Brain pericyte (primary cell): ENCODE results near the gene NGFR.

ENCODE experiments used
- DNase-seq: peaks from one replicate; pipeline ENCODE4 v3.0.0-alpha.2; 2012; ENCODE audit warnings: low read depth, low spot score

The NGFR gene

GRCh38 chr17:49515196-49515770 lies 20.2 kb downstream of the NGFR start:
- peak; percentile 98 for DNase-seq

- DNase-seq: no peak
Observed at GRCh38 chr17:49516180-49516579, 21.1 kb downstream of the NGFR start.

GRCh38 chr17:49518346-49519078 lies 23.4 kb downstream of the NGFR start:
- no peak for DNase-seq

- DNase-seq: no peak
Observed at GRCh38 chr17:49519781-49520180, 24.7 kb downstream of the NGFR start.

- DNase-seq: no peak
Observed at GRCh38 chr17:49520386-49521087, 25.4 kb downstream of the NGFR start.

GRCh38 chr17:49521088-49521450 lies 26.0 kb downstream of the NGFR start:
- no peak for DNase-seq

- no peak for DNase-seq
Observed at GRCh38 chr17:49521471-49522356, 26.6 kb downstream of the NGFR start.

- DNase-seq: no peak
Observed at GRCh38 chr17:49522357-49522890, 27.3 kb downstream of the NGFR start.

- no peak for DNase-seq
Observed at GRCh38 chr17:49523196-49523595, 28.1 kb downstream of the NGFR start.

- DNase-seq: no peak
Observed at GRCh38 chr17:49523706-49524472, 28.8 kb downstream of the NGFR start.

- no peak for DNase-seq
Observed at GRCh38 chr17:49524473-49525359, 29.6 kb downstream of the NGFR start.

GRCh38 chr17:49525831-49526741 lies 31.0 kb downstream of the NGFR start:
- DNase-seq: no peak

- DNase-seq: no peak
Observed at GRCh38 chr17:49527927-49528651, 33.0 kb downstream of the NGFR start.

GRCh38 chr17:49528966-49529365 lies 33.9 kb downstream of the NGFR start:
- DNase-seq: no peak

- no peak for DNase-seq
Observed at GRCh38 chr17:49530118-49530517, 35.0 kb downstream of the NGFR start.

GRCh38 chr17:49543860-49544259 lies 48.8 kb downstream of the NGFR start:
- DNase-seq: no peak

- no peak for DNase-seq
Observed at GRCh38 chr17:49545007-49545660, 50.0 kb downstream of the NGFR start.
